Skeletal muscle tissue (tissue), 4 donors: ENCODE results near the gene NECAP2. TPM values are rescaled to one million over a fixed set of nuclear protein-coding genes. Genes with fewer than 3 reads are reported as not detected.

ENCODE experiments used
- H3K27ac ChIP-seq: one replicate; pipeline ENCODE4 v1.7.0; 2013; ENCODE audit warnings: mild to moderate bottlenecking, low read depth, low read length, inconsistent platforms
- H3K27me3 ChIP-seq, 3 donors: one replicate each; pipeline ENCODE4 v1.7.0; 2013; ENCODE audit warnings: low read length in 3 of 3; ENCODE audit not compliant: control insufficient read depth in 3 of 3, insufficient read depth in 3 of 3
- H3K36me3 ChIP-seq, 3 donors: one replicate each; pipeline ENCODE4 v1.7.0; 2013; ENCODE audit warnings: low read length in 3 of 3; ENCODE audit not compliant: control insufficient read depth in 3 of 3, insufficient read depth in 3 of 3
- H3K4me1 ChIP-seq, 3 donors: one replicate each; pipeline ENCODE4 v1.7.0; 2013; ENCODE audit warnings: low read length in 3 of 3, mild to moderate bottlenecking in 3 of 3; ENCODE audit not compliant: control insufficient read depth in 3 of 3, insufficient read depth in 3 of 3
- H3K4me3 ChIP-seq, 3 donors: one replicate each; pipeline ENCODE4 v1.7.0; 2013; ENCODE audit warnings: low read length in 3 of 3
- H3K9ac ChIP-seq, 3 donors: one replicate each; pipeline ENCODE4 v1.7.0; 2013; ENCODE audit warnings: low read length in 3 of 3, mild to moderate bottlenecking in 3 of 3, moderate library complexity in 2 of 3, low read depth in 1 of 3
- H3K9me3 ChIP-seq, 3 donors: one replicate each; pipeline ENCODE4 v1.7.0; 2013; ENCODE audit warnings: low read length in 3 of 3; ENCODE audit not compliant: control insufficient read depth in 3 of 3
- total RNA-seq: library from RNA; depleted of rRNA; stranded (reverse); fragments of >200 nt; gene quantifications from one replicate; pipeline ENCODE4 v1.2.3, GENCODE V29; 2014
- donor health status: Osteomylitis.

Gene NECAP2
- total RNA-seq, 1 donor from 2014 or later: 40.2 TPM

DNA sequence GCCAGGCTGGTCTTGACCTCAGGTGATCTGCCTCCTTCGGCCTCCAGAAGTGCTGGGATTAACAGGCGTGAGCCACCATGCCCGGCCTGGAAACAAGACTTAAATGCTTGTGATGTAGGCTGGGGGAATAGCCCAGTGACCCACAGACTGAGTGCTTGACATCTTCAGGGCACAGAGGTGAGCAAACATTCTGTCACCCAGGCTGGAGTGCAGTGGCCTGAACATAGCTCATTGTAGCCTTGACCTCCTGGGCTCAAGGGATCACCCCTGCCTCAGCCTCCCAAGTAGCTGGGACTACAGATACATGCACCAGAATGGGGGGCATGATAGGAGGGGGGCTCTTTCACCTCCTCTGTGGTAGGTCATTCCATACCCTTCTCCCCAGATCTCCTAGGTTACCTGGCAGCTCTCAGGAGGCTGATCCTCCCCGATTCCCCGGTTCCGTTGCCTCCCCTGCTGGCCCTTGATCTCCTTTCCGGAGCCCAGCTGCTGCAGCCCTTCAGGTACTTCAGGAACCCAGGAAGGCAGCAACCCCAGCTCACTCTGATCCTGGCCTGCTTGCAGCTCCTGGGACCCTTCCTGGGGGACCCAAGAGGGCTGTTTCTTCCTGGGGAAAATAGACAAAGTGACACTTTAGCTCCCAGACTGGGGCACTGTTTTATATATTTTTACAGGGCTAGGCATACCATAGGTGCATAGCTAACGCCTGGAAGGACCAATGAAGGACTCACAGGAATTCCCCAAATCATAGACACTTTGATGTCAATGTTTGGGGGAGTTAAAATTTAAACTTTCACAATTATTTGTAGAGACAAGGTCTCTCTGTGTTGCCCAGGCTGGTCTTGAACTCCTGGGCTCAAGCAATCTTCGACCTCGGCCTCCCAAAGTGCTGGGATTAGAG is 15.1 kb upstream of the NECAP2 start:
- Histone ChIP-seq H3K27ac (no peak overlapping the region), H3K4me1 (no peaks in the 10 kb centered on the region), H3K9ac (peak overlapping the region in 1 of 3 donors; percentile 2), H3K4me3 (no peak overlapping the region), H3K36me3 (no peaks in the 10 kb centered on the region), H3K27me3 (peaks cover 0 to 4% (median 3%) of the 10 kb centered on the region in 3 donors), H3K9me3 (no peaks in the 10 kb centered on the region)

DNA sequence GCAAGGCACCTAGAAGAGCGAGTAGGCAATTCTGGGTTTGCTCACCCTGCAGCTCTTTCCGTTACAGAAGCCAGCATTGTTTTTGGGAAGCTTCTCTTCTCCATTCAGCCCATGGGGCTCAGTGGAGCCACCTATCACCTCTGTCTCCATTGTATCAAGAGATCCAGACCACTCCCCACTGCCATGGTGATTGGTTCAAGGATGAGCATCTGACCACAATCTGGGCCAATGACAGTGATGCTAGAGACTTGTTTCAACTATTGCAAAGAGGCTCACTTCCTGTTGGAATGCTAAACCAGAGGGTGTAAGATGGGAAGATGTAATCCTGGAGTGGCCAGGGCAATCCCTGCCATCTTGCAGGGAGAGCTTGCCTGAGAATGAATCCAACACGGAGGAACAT is 9.9 kb upstream of the NECAP2 start:
- Histone ChIP-seq H3K4me1 (no peaks in the 10 kb centered on the region), H3K4me3 (no peak overlapping the region), H3K27me3 (no peaks in the 10 kb centered on the region), H3K36me3 (no peaks in the 10 kb centered on the region), H3K9me3 (no peaks in the 10 kb centered on the region), H3K9ac (no peak overlapping the region), H3K27ac (no peak overlapping the region)

DNA sequence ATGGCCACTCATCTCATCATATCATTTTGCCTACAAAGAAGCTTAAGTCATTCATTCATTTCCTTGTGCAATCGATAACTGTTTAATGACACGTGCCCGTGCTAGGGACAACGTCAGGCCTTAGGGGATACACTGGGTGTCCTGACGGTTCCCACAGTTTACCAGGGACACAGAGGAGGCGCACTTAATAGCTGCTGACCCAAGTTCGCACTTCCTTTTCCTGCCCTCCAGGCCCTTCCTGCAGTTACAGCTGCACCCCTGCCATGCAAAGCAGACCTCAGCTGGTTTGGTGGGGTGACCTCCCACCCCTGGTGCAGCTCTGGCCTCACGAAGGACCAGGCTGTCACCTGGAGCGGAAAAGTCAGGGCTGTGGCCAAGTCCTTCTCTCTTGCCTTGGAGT is 7.5 kb upstream of the NECAP2 start:
- Histone ChIP-seq H3K9ac (no peak overlapping the region), H3K36me3 (no peaks in the 10 kb centered on the region), H3K27ac (no peak overlapping the region), H3K4me3 (no peak overlapping the region), H3K9me3 (no peaks in the 10 kb centered on the region), H3K27me3 (no peaks in the 10 kb centered on the region), H3K4me1 (no peaks in the 10 kb centered on the region)

DNA sequence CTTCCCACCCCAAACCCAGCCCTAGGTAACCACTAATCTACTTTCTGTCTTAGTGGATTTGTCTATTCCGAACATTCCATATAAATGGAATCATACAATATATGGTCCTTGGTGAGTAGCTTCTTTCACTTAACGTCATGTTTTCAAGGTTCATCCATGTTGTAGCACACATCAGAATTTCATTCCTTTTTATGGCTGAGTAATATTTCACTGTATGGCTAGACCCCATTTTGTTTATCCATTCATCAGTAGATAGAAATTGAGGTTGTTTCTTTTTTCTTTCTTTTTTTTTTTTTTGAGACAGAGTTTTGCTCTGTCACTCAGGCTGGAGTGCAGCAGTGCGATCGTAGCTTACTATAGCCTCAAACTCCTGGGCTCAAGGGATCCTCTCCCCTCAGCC is 6.5 kb upstream of the NECAP2 start:
- Histone ChIP-seq H3K36me3 (no peaks in the 10 kb centered on the region), H3K27ac (no peak overlapping the region), H3K27me3 (no peaks in the 10 kb centered on the region), H3K4me1 (no peaks in the 10 kb centered on the region), H3K4me3 (no peak overlapping the region), H3K9ac (no peak overlapping the region), H3K9me3 (no peaks in the 10 kb centered on the region)

DNA sequence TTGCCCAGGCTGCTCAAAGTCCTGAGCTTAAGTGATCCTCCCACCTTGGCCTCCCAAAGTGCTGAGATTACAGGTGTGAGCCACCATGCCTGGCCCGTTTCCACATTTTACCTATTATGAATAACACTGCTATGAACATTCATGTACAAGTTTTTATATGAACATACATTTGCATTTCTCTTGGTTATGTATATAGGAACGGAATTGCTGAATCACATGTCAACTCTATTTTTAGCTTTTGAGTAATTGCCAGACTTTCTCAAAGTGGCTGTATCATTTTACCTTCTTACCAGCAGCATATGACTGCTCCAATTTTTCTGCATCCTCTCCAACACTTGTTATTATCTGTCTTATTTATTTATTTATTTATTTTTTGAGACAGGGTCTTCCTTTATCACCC is 6.0 kb upstream of the NECAP2 start:
- Histone ChIP-seq H3K4me1 (no peaks in the 10 kb centered on the region), H3K27me3 (no peaks in the 10 kb centered on the region), H3K9me3 (no peaks in the 10 kb centered on the region), H3K9ac (no peak overlapping the region), H3K4me3 (no peak overlapping the region), H3K36me3 (no peaks in the 10 kb centered on the region), H3K27ac (no peak overlapping the region)

DNA sequence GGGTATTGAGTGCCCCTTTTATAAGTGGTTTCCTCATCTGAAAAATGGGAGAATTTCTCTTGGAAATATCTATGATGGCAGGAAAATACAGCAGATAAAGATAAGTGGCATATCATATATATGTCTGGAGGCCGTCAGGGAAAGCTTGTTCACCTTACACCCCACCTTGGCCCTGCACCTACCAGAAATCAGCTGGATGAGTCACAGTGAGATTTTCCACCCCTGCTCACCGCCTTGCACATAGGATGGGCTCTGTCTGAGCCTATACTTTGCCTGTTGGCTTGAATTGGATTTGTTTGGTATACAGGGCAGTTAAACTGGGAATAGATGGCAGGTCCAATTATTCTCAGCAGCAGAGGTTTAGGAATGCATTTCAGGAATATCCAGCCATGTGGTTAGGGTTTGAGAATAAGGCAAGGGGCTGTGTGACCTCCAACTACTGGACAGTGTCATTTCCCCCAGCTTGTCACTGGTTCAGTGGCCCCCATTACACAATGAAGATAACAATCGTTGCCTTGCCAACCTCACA is 3.5 kb upstream of the NECAP2 start, which contains the start of gene SPATA21:
SPATA21 (minus strand) TSS at position 479 of the 529 bp plus-strand sequence. CDS start 6,053 bp downstream, outside the sequence.
- no peak within 1 kb of the TSS for H3K27ac ChIP-seq
- peaks cover 8 to 20% (median 10%) of the 10 kb centered on the region in 3 donors for H3K4me1 ChIP-seq
- no peak within 1 kb of the TSS for H3K9ac ChIP-seq
- H3K36me3 ChIP-seq: no peaks in the 10 kb centered on the region
- H3K4me3 ChIP-seq: no peak within 1 kb of the TSS
- H3K27me3 ChIP-seq: no peaks in the 10 kb centered on the region
- no peaks in the 10 kb centered on the region for H3K9me3 ChIP-seq

DNA sequence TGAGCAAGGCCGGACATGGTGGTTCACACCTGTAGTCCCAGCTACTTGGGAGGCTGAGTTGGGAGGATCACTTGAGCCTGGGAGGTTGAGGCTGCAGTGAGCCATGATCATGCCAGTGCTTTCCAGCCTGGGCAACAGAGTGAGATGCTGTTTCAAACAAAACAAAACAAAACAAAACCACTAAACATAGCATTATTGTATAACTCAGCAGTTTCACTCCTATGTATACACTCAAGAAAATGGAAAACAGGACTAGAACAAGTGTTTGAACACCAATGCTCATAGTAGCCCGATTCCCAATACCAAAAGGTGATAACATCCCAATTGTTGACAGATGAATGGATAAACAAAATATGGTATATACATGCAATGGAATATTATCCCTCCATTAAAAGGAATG is 2.0 kb upstream of the NECAP2 start:
- no peaks in the 10 kb centered on the region for H3K27me3 ChIP-seq
- no peaks in the 10 kb centered on the region for H3K9me3 ChIP-seq
- H3K9ac ChIP-seq: no peak overlapping the region
- H3K27ac ChIP-seq: no peak overlapping the region
- no peak overlapping the region for H3K4me3 ChIP-seq
- peaks cover 17 to 29% (median 18%) of the 10 kb centered on the region in 3 donors for H3K4me1 ChIP-seq
- peaks cover 3 to 4% (median 4%) of the 10 kb centered on the region in 3 donors for H3K36me3 ChIP-seq

DNA sequence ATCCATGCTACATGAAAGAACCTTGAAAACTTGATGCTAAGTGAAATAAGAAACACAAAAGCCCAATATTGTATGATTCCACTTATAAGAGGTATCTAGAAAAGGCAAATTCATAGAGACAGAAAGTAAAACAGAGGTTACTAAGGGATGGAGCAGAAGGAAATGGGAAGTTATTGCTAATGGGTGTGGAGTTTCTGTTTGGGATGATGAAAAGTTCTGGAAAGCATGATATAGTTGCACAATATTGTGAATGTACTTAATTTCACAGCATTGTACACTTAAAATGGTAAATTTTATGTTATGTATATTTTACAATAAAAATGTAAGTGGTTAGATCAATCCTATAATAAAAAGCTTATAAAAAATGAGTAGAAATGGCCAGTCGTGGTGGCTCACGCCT is 1.6 kb upstream of the NECAP2 start:
- H3K27ac ChIP-seq: no peak overlapping the region
- H3K9ac ChIP-seq: no peak overlapping the region
- no peak overlapping the region for H3K4me3 ChIP-seq
- H3K4me1 ChIP-seq: peaks cover 17 to 33% (median 20%) of the 10 kb centered on the region in 3 donors
- no peaks in the 10 kb centered on the region for H3K27me3 ChIP-seq
- H3K9me3 ChIP-seq: no peaks in the 10 kb centered on the region
- peaks cover 3 to 8% (median 8%) of the 10 kb centered on the region in 3 donors for H3K36me3 ChIP-seq

DNA sequence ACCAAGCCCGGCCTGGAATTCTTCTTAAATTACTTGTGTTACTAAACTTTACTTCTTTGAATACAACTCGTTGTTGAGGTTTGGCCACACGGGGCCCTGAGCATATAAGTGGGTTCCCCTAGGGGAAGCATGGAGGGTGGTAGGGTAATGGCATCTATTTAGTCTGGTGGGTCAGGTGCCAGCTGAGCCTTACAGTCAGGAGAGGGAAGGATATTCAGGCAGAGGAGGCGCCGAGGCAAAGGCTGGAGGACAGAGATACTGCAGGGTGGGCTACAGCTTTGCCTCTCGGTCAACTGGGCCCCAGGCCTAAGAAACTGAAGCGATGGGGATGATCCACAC is 424 bp upstream of the NECAP2 start:
- H3K9ac ChIP-seq: peak overlapping the region; percentile 82 to 98 (median 95)
- no peaks in the 10 kb centered on the region for H3K9me3 ChIP-seq
- H3K27me3 ChIP-seq: no peaks in the 10 kb centered on the region
- H3K27ac ChIP-seq: peak overlapping the region; percentile 82
- H3K4me1 ChIP-seq: peaks cover 17 to 33% (median 20%) of the 10 kb centered on the region in 3 donors
- peaks cover 11 to 18% (median 14%) of the 10 kb centered on the region in 3 donors for H3K36me3 ChIP-seq
- H3K4me3 ChIP-seq: peak overlapping the region; percentile 96 to 100 (median 100)

DNA sequence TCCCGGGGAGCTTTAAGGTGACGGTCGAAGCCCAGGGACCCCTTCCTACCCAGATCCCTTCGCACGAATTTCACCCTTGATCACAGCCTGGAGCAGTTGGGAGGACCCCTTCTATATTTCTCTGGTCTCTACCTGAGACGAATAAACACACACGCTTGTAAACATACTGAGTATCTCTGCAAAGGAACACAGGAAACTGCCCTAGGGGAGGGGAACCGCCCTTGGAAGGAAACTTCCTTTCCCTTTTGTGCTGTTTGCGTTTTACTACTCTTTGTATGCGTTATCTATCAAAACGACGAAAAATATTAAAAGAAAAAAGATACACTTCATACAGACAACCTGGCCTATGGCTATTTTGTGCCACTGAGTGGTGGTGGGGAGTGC is 750 bp downstream of the NECAP2 start:
- peak overlapping the region; percentile 82 for H3K27ac ChIP-seq
- H3K4me1 ChIP-seq: peaks cover 17 to 33% (median 20%) of the 10 kb centered on the region in 3 donors
- peak overlapping the region; percentile 96 to 100 (median 100) for H3K4me3 ChIP-seq
- H3K9ac ChIP-seq: peak overlapping the region; percentile 88 to 98 (median 95)
- H3K27me3 ChIP-seq: no peaks in the 10 kb centered on the region
- H3K9me3 ChIP-seq: no peaks in the 10 kb centered on the region
- peaks cover 17 to 25% (median 19%) of the 10 kb centered on the region in 3 donors for H3K36me3 ChIP-seq
